CD4-positive, alpha-beta T cell treated with Interleukin-10 for 1 hour (primary cell): ENCODE data around the gene BRI3BP.
"Not testable (repeated sequence)": the region's sequence is repeated elsewhere in the genome, so short reads cannot be mapped to it uniquely, and the experiment has no call there.

Source experiments
- DNase-seq: peaks from one replicate; pipeline ENCODE4 v3.0.0-alpha.2; 2020

The BRI3BP gene

GRCh38 chr12:125024949-125025563 lies 31.6 kb downstream of the BRI3BP start:
- DNase-seq, result no peak

GRCh38 chr12:125025606-125026235 lies 32.3 kb downstream of the BRI3BP start:
- no peak for DNase-seq

GRCh38 chr12:125028106-125028505 lies 34.7 kb downstream of the BRI3BP start:
- no peak for DNase-seq

DNA sequence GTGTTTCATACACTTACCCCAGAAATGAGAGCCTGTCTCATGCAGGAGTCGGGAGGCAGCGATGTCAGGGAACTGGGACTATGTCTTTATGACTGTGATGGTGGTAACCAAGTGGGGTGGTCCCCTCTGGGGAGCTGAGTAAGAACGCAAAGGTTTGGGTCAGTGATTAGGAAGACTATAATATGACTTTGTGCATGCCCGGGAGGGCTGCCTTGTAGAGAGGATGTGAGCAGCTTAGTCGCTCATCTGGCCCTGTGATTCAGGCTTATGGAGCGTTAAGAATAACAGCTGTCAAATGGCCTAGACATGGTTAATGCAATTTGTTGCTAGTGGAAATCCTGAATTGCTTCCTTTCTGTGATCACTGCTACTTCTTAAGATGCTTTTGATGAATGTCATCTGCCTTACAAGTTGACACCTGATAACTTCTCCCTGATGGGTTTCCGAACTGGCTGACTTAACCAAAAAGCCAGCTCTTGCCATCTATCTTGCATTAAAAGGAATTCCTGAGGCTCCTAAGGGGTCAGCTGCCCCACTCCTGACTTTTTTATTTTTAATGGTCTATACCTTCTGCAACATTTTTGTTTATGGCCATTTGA lies 36.4 kb downstream of the BRI3BP start:
- no peak for DNase-seq

DNA sequence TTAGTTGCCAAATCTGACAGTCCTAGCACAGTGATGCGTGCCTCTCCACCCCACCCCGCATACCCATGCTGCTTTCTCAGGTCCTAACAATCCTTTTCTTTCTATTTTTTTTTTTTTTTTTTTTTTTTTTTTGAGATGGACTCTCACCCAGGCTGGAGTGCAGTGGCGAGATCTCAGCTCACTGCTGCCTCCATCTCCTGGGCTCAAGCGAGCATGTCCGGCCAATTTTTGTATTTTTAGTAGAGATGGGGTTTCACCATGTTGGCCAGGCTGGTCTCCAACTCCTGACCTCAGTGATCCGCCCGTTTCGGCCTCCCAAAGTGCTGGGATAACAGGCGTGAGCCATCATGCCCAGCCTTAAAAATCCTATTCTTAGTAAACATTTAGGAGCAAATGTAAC lies 38.0 kb downstream of the BRI3BP start:
- not testable (repeated sequence) for DNase-seq

DNA sequence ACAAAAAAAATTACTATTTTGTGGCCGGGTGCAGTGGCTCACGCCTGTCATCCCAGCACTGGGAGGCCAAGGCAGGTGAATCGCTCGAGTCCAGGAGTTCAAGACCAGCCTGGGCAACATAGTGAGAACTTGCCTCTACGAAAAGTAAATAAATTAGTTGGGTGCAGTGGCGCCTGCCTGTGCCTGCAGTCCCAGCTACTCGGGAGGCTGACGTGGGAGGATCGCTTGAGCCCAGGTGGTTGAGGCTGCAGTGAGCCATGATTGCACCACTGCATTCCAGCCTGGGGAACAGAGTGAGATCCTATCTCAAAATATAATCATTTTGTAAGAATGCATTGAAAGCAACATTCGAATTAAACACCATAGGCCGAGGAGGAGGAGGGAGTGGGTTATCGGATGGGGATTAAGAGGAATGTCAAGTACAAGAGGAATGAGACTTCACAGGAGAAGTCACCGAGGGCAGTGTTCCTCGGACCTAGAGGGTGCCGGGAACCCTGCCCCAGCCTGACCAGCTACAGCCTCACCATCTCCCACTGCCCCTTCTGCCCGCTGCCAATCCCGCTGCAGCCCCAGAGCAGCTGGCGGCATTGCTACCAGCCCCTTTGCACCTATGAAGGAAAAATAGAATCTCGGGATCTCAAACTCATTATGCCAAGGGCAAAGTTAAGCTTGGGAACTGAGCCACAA lies 39.2 kb downstream of the BRI3BP start:
- no peak for DNase-seq

- no peak for DNase-seq
Observed at GRCh38 chr12:125033288-125033687, 39.8 kb downstream of the BRI3BP start.

- DNase-seq, result no peak
Observed at GRCh38 chr12:125038976-125039625, 45.7 kb downstream of the BRI3BP start.

GRCh38 chr12:125049093-125049458 lies 55.6 kb downstream of the BRI3BP start:
- DNase-seq, result no peak

- DNase-seq, result no peak
Observed at GRCh38 chr12:125050446-125050845, 57.0 kb downstream of the BRI3BP start.

GRCh38 chr12:125050868-125051267 lies 57.4 kb downstream of the BRI3BP start:
- DNase-seq, result no peak

DNA sequence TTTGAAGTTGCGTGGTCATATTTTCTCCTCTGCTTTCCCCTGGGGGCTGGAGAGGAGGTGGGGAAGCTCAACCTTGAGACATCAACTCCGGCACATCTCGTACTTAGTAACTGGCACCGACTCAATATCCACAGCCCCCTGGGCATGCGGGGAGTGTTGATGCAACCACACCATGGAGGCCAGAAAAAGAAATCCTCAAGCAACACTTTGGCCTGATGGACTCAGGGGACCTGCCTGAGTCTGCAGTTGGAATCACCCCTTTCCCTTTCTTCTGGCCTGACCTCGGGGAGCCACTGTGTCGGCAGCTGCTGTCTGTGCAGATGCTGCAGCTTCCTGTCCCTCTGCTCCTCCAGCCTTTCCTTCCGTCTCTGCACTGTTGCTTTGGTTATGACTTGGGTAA lies 60.4 kb downstream of the BRI3BP start:
- DNase-seq, result no peak

DNA sequence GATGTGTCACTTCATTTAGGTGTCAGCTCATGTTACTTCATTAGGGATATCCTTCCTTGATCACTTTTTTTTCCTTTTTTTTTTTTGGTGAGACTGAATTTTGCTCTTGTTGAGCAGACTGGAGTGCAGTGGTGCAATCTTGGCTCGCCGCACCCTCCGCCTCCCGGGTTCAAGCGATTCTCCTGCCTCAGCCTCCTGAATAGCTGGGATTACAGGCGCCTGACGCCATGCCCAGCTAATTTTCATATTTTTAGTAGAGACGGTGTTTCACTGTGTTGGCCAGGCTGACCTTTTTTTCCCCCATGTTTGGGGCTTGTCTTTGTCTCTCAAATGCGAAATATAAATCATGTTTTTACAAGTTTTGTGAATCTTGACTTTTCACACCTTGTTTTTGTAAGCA lies 62.1 kb downstream of the BRI3BP start:
- DNase-seq, result no peak

DNA sequence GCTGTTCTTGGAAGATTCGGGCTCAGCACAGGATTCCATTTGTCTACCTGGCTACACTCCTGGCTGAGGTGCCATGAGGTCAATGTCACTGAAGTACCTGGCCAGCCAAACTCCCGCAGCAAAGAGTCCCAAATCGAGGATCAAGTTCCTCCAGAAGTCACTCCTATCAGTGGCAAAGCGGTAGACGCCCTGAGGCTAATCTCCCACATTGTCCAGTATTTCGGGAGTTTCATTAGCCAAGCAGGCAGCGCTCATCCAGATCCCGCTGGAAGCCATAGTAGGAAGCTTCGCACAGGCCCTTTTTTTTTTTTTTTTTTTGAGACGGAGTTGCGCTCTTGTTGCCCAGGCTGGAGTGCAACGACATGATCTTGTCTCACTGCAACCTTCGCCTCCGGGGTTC lies 62.9 kb downstream of the BRI3BP start:
- no peak for DNase-seq

GRCh38 chr12:125057708-125058107 lies 64.3 kb downstream of the BRI3BP start:
- DNase-seq, result no peak

DNA sequence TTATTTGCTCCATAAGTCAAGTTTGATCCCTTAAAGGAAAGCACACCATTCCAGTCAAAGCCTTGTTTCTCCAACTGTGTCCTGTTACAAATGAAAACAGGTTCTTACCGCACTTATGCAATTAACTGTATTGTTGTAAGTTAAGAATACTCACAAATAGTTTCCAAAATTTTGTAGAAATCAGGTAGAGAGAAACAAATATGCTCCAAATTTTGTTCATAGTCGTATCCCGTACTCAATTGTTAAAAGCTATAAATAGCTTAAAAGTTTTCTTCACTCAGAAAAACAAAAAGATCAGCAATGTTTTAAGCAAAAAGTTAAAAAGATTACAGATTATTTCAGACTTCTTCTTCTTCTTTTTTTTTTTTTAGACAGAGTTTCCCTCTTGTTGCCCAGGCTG lies 67.8 kb downstream of the BRI3BP start:
- no peak for DNase-seq

DNA sequence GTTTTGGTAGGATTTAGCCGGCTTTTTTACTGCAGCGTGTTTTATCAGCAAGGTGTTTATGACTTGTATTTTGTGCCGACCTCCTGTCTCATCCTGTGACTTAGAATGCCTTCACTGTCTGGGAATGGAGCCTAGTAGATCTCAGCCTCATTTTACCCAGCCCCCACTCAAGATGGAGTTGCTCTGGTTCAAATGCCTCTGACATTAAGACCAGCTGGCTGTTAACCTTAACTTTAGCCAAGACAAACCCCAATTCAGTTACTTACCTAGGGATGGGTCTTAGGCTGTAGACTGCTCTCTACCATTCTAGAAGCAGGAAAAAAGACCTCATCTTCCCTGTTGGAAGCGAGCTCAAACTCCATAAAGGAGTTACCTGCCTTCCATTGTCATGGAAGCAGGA lies 70.1 kb downstream of the BRI3BP start:
- DNase-seq, result not testable (repeated sequence)

DNA sequence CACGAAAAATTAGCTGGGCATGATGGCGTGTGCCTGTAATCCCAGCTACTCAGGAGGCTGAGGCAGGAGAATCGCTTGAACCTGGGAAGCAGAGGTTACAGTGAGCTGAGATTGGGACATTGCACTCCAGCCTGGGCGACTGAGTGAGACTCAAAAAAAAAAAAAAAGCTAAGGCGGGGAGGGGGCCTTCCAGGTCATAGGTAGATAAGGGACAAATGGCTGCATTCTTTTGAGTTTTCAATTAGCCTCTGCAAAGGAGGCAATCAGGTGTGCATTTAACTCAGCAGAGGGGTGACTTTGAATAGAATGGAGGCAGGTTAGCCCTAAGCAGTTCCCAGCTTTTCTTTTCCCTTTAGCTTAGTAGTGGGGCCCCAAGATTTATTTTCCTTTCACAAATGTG lies 71.0 kb downstream of the BRI3BP start:
- DNase-seq, result no peak

DNA sequence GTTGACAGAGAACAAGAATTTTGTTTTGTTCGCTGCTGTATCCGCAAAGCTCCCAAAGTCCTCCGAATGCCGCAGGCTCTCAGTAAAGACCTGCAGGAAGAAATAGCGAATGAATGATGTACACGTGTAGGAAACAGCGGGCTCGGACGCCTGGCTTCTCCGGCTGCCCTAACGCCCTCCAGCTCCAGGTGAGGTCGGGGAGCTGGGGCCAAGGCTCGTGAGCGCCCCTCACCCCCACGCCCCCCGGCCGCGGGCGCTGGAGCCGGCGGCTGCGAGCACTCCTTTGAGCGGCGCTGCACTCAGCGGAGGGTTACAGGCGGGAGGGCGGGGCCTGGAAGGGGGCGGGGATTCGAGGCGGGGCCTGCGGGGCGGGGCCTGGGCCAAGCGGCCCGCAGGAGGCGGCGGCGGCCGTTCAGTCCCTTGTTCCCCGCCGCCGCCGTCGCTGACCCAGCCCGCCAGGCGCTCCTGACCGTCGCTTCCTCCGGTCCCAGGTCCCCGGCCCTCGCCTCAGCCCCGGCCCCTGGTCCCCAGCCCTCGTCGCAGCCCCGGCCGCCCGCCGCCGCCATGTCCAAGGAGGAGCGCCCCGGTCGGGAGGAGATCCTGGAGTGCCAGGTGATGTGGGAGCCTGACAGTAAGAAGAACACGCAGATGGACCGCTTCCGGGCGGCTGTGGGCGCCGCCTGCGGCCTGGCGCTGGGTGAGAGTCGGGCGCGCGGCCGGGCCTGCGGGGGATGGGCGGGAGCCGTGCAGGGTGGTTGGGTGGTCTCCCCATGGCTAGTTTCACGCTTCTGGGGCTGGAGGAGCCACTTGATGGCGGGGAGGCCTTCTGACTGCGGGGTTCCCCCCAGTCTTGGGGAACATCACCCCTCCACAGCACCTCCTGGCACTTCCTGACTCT lies 71.8 kb downstream of the BRI3BP start, which contains the start of gene AACS:
TSS of gene AACS (plus strand) at position 415 of the 898 bp plus-strand sequence. CDS start at position 565, 150 bp downstream.
- peak; percentile 80 for DNase-seq

DNA sequence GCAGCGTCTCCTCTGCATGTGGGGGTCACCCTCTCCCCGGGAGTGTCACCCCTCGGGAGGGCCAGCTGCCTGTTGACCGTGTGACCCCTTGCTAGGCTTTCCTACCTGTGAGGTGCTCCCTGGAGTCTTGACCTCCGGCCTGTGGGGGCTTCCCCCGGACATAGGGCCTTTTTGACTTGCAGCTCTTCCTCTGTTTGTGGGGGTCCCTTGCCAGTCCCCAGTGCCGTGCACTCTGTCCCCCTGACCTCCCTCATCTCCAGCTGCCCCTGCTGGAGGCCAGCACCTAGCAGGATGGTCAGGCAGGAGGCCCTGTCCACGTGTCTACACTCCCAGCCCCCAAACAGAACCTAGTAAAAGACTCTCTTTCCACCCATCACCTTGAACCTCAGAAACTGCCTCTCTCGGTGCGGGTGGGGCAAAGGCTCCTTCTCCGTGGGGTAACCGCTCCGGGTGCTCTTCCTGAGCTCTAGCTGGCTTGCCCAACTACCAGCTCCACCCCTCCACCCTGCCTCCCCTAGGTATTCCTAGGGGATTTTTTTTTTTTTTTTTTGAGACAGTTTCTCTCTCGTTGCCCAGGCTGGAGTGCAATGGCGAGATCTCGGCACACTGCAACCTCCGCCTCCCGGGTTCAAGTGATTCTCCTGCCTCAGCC lies 72.6 kb downstream of the BRI3BP start:
- no peak for DNase-seq

DNA sequence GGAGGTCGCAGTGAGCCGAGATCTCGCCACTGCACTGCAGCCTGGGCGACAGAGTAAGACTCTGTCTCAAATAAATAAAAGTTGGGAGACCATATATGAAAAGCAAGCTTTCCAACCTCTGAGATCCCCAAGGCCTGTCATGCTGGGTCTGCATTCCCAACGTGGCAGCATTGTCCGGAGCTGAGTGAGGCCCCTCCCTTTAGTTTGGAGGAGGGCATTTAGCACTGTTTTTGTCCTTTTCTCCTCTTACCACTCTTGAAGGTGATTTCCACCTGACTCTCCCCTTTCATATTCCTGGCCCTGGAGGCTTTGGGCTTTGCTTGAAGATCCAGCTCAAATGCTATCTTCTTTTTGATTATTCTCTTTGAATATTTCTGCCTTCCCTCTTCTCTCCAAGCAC lies 74.9 kb downstream of the BRI3BP start:
- no peak for DNase-seq

GRCh38 chr12:125069616-125070015 lies 76.2 kb downstream of the BRI3BP start:
- DNase-seq, result no peak
